K562 (cell line): Measurements from ENCODE around the gene TEAD3. TPM values are rescaled to one million over a fixed set of nuclear protein-coding genes. Genes with fewer than 3 reads are reported as not detected.
A peak's percentile ranks its signal among the peaks of the same experiment; 100 is the strongest.

ENCODE experiments used
- ATAC-seq: fragments of 200-7000 bp; cut with Tn5 transposase; 3 replicates; pipeline ENCODE4 v1.9.1; 2020; ENCODE audit warnings: moderate library complexity
- BruUV-seq: library from RNA; stranded (reverse); fragments of 400-500 nt; replicated peaks from 2 replicates; lab custom pipeline; 2021; lab: Mats Ljungman, UMichigan
- CTCF ChIA-PET: fragments of 300-600 bp; formaldehyde crosslinking; extraction: SDS; loops from one replicate; lab custom pipeline; 2021; ENCODE audit warnings: low intra/inter-chr PET ratio; lab: Yijun Ruan, JAX
- POLR2A ChIA-PET: fragments of 300-600, 350-650 bp; sonication (Branson Sonifier 250); formaldehyde crosslinking; extraction: SDS; loops from one replicate; lab custom pipeline; 2021; ENCODE audit warnings: antibody characterized with exemption, inconsistent platforms; lab: Yijun Ruan, JAX
- DNase-seq, 4 experiments: peaks; one replicate each; pipeline versions ENCODE4 v3.0.0 to v3.0.0-alpha.2; 2011 to 2018; ENCODE audit warnings: low spot score in 3 of 4, mixed read lengths in 3 of 4; ENCODE audit errors: extremely low read depth in 1 of 4
- FAIRE-seq: peaks from 2 replicates; lab custom pipeline; 2011; peaks lifted over from hg19 to GRCh38; lab: Jason Lieb, UNC
- H2AFZ ChIP-seq: 2 replicates; pipeline ENCODE4 v1.6.0; 2011; ENCODE audit warnings: low read depth, low read length, control low read depth, inconsistent platforms
- H3K27ac ChIP-seq: fragments of 200-600 bp; 3 replicates; pipeline ENCODE4 v1.8.0; 2011; ENCODE audit warnings: low read depth, mild to moderate bottlenecking, control low read depth, inconsistent platforms, low read length, moderate library complexity, mixed read lengths; ENCODE audit errors: extremely low read depth
- H3K27me3 ChIP-seq, 2 experiments: fragments of 300-600 bp in 1 of 2; 2 replicates in 1 of 2; 3 replicates in 1 of 2; pipeline versions ENCODE4 v1.6.0 to v1.8.0; 2011; ENCODE audit warnings: inconsistent platforms in 2 of 2, low read length in 2 of 2, mild to moderate bottlenecking in 1 of 2, mixed read lengths in 1 of 2, moderate library complexity in 1 of 2; ENCODE audit not compliant: control insufficient read depth in 2 of 2, insufficient read depth in 2 of 2
- H3K36me3 ChIP-seq: fragments of 300-600 bp; 3 replicates; pipeline ENCODE4 v1.8.0; 2011; ENCODE audit warnings: mild to moderate bottlenecking, low read length, inconsistent platforms; ENCODE audit not compliant: control insufficient read depth, insufficient read depth
- H3K4me1 ChIP-seq, 2 experiments: fragments of 200-600 bp in 1 of 2; replicated peaks in 1 of 2; 2 replicates in 1 of 2; 3 replicates in 1 of 2; pipeline versions ENCODE4 v1.5.1 to v1.8.0; 2011; ENCODE audit warnings: inconsistent platforms in 2 of 2, low read length in 2 of 2, mild to moderate bottlenecking in 1 of 2, mixed read lengths in 1 of 2, moderate library complexity in 1 of 2; ENCODE audit not compliant: control insufficient read depth in 2 of 2, insufficient read depth in 2 of 2
- H3K4me2 ChIP-seq: 2 replicates; pipeline ENCODE4 v1.6.1; 2011; ENCODE audit warnings: low read length, control low read depth, inconsistent platforms, mixed read lengths; ENCODE audit not compliant: insufficient read depth
- H3K4me3 ChIP-seq: fragments of 200-600 bp; sonication (generic), shearing (Covaris generic); 2 replicates; pipeline ENCODE4 v1.5.1; 2016; ENCODE audit warnings: control low read depth, inconsistent platforms
- H3K79me2 ChIP-seq: fragments of 200-600 bp; 3 replicates; pipeline ENCODE4 v1.8.0; 2011; ENCODE audit warnings: low read length, inconsistent platforms; ENCODE audit not compliant: control insufficient read depth, insufficient read depth
- H3K9ac ChIP-seq, 2 experiments: 2 replicates each; pipeline versions ENCODE4 v1.6.0 to v1.6.1; 2011; ENCODE audit warnings: low read depth in 2 of 2, low read length in 2 of 2, control low read depth in 1 of 2, inconsistent platforms in 1 of 2, mild to moderate bottlenecking in 1 of 2, mixed read lengths in 1 of 2; ENCODE audit not compliant: insufficient read depth in 1 of 2
- H3K9me1 ChIP-seq: one replicate; pipeline ENCODE4 v1.6.0; 2011; ENCODE audit warnings: inconsistent platforms, mild to moderate bottlenecking, low read length, moderate library complexity; ENCODE audit not compliant: control insufficient read depth, insufficient read depth
- H3K9me3 ChIP-seq: replicated peaks from 2 replicates; pipeline ENCODE4 v1.5.1; 2011; ENCODE audit warnings: low read depth, low read length, inconsistent platforms; ENCODE audit not compliant: control insufficient read depth, insufficient read depth
- H4K20me1 ChIP-seq: replicated peaks from 2 replicates; pipeline ENCODE4 v1.6.1; 2011; ENCODE audit warnings: low read length, inconsistent platforms, mixed read lengths; ENCODE audit not compliant: control insufficient read depth, insufficient read depth
- CBX3 ChIP-seq, 2 experiments: IDR thresholded peaks; 1 replicate in 1 of 2; 2 replicates in 1 of 2; pipeline ENCODE4 v1.6.1; 2012; ENCODE audit warnings: inconsistent platforms in 2 of 2, low read length in 2 of 2, borderline replicate concordance in 1 of 2, control low read depth in 1 of 2
- HDAC2 ChIP-seq: fragments of 450-650 bp; IDR thresholded peaks from 2 replicates; pipeline ENCODE4 v1.6.1; 2016; ENCODE audit warnings: mild to moderate bottlenecking
- MEF2D ChIP-seq: conservative IDR thresholded peaks from 2 replicates; pipeline ENCODE4 v1.6.1; 2016; ENCODE audit warnings: low read depth, missing genetic modification characterization, missing compliant biosample characterization
- MEIS2 ChIP-seq: fragments of 450-650 bp; IDR thresholded peaks from 2 replicates; pipeline ENCODE4 v1.6.1; 2014; ENCODE audit warnings: mild to moderate bottlenecking; ENCODE audit not compliant: partially characterized antibody
- MITF ChIP-seq: IDR thresholded peaks from 2 replicates; pipeline ENCODE4 v1.6.1; 2014; ENCODE audit warnings: antibody characterized with exemption
- ZC3H4 ChIP-seq: sonication (generic); formaldehyde crosslinking; IDR thresholded peaks from 2 replicates; pipeline ENCODE4 v1.9.0; 2021; ENCODE audit warnings: missing genetic modification reagents, borderline replicate concordance
- ZNF232 ChIP-seq: sonication (generic); formaldehyde crosslinking; IDR thresholded peaks from 2 replicates; pipeline ENCODE4 v1.8.0; 2022; ENCODE audit warnings: mild to moderate bottlenecking, missing genetic modification reagents
- ZNF407 ChIP-seq: fragments of 450-650 bp; IDR thresholded peaks from 2 replicates; pipeline ENCODE4 v1.6.1; 2016; ENCODE audit warnings: low read depth
- WGBS: fragments of 100-300 bp; shearing (Covaris generic); methylation state at CpG from one replicate; pipeline ENCODE4 v1.1.6; 2016; ENCODE audit warnings: low coverage, mixed read lengths; ENCODE audit not compliant: insufficient coverage; ENCODE audit errors: missing lambda C conversion rate; 5-methylcytosine and 5-hydroxymethylcytosine counted together
- in situ Hi-C: fragments of 300-500 bp; cut with MboI; formaldehyde crosslinking; loops from 4 replicates; pipeline ENCODE4 v1.15.0; 2018; ENCODE audit warnings: inconsistent platforms, mixed read lengths
- intact Hi-C: fragments of 100-400 bp; cut with micrococcal nuclease; formaldehyde crosslinking; loops from 2 replicates; pipeline ENCODE4 v1.14.2; 2022
- polyA plus RNA-seq, 8 experiments: library from polyadenylated mRNA; depleted of rRNA in 4 of 8; stranded (reverse) in 5 of 8; unstranded in 3 of 8; fragments of >200 nt; fragmentation: Nextera tagmentation in 2 of 8; fragmentation: Illumina TruSeq in 1 of 8; extraction: Ambion mirVana in 2 of 8; extraction: Trizol in 1 of 8; gene quantifications; 2 replicates each; pipeline versions ENCODE4 v1.2.1 to v1.2.3, GENCODE V29; 2011 to 2014; ENCODE audit warnings: inconsistent platforms in 1 of 8, missing spikeins in 1 of 8
- total RNA-seq, 7 experiments: library from RNA; depleted of rRNA in 6 of 7; stranded (reverse); fragments of >200 nt in 6 of 7; fragmentation: Illumina TruSeq in 2 of 7; extraction: Trizol in 2 of 7; gene quantifications; 2 replicates each; pipeline versions ENCODE4 v1.2.1 to v1.2.3, GENCODE V29; 2011 to 2021; ENCODE audit warnings: low replicate concordance in 1 of 7
- TF ChIP-seq, protein P1 (sequence below): sonication (generic); formaldehyde crosslinking; IDR thresholded peaks from 2 replicates; pipeline ENCODE4 v1.8.1; 2023; ENCODE audit warnings: mild to moderate bottlenecking, missing genetic modification reagents

Gene TEAD3
- total and polyA plus RNA-seq, 9 of the 15 experiments (the other 6 are each of a cell fraction or from before 2014, with no cell fraction given), result 0.63 to 13.2 (median 3.3) TPM

DNA sequence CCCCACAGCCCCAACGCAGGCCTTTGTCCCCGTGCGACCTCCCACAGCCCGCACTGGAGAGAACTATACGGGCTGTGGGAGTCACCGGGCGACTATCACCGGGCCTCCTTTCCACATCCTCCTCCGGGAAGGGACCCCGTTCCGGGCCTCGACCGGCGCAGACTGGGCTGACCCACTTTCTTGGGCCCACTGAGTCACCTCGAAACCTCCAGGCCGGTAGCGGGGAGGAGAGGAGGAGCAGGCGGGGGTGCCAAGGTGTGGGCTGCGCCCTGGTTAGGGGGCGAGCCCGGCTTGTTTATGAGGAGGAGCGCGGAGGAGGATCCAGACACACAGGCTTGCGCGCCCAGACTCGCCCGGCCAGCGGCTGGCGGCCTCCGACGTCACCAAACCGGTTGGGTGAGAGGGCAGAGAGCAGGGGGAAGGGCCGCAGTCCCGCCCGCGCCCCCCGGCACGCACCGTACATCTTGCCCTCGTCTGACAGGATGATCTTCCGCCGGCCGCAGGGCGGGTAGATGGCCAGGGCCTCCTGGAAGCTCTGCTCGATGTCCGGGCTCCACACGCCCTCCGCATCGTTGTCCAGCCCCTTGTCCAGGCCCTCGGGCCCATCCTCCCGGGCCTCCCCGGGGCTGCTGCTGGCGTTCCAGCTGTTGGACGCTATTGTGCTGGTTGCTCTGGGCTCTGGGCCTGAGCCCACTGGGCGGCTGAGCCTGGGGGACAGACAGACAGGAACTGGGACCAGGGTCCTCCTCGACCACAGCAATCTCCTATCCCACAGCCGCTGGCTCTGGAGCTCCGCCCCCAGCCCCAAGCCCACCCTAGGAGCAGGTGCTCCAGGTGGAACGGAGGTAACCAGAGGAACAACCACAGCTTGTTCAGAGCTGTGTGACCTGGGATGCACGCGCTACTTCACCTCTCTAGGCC lies 10.6 kb downstream of the TEAD3 start:
- no TSS peak for BruUV-seq

More for the DNA sequence above, 10.6 kb downstream of the TEAD3 start:
- no peaks in the 10 kb centered on the region for H3K9me1 ChIP-seq
- peak overlapping the region in 1 of 2 experiments; percentile 70; a peak in 2 of 4 replicates for H3K9ac ChIP-seq
- TF ChIP-seq ZNF232 (no peak), ZNF407 (no peak), ZC3H4 (CRISPR knock-in tag) (no peak), CBX3 (IDR thresholded peaks at IDR 0.05; ENCODE audit: borderline replicate concordance in 1 of 2, low read length in 2 of 2) (no peak), HDAC2 (no peak), MITF (no peak), MEIS2 (no peak), MEF2D (no peak)
- TF ChIP-seq, protein P1, sequence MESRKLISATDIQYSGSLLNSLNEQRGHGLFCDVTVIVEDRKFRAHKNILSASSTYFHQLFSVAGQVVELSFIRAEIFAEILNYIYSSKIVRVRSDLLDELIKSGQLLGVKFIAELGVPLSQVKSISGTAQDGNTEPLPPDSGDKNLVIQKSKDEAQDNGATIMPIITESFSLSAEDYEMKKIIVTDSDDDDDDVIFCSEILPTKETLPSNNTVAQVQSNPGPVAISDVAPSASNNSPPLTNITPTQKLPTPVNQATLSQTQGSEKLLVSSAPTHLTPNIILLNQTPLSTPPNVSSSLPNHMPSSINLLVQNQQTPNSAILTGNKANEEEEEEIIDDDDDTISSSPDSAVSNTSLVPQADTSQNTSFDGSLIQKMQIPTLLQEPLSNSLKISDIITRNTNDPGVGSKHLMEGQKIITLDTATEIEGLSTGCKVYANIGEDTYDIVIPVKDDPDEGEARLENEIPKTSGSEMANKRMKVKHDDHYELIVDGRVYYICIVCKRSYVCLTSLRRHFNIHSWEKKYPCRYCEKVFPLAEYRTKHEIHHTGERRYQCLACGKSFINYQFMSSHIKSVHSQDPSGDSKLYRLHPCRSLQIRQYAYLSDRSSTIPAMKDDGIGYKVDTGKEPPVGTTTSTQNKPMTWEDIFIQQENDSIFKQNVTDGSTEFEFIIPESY (CRISPR knock-in tag), result peak; percentile 92
- WGBS, result 84% methylated on average over 47 of the region's 61 CpGs
- no peaks in the 10 kb centered on the region for H3K9me3 ChIP-seq
- peaks cover 43 to 50% of the 10 kb centered on the region in 2 experiments for H3K4me1 ChIP-seq
- H3K4me2 ChIP-seq, result no peak overlapping the region
- peaks cover 10% of the 10 kb centered on the region; the same call in 1 of the 3 replicates for H3K79me2 ChIP-seq
- no peaks in the 10 kb centered on the region for H3K27me3 ChIP-seq
- H2AFZ ChIP-seq, result no peak overlapping the region
- H4K20me1 ChIP-seq, result peaks cover 8% of the 10 kb centered on the region; the same call in 1 of the 2 replicates
- POLR2A ChIA-PET, result interaction anchor here (0.6 to 9.5 kb wide), 4 partner anchors 10 to 19 kb away, joined by 3 to 167 read pairs (median 4); partner anchors contain the start of genes RPL10A and TEAD3
- DNase-seq (no peak), ATAC-seq (no peak), FAIRE-seq (no peak)
- no peaks in the 10 kb centered on the region; the same call in 2 of the 3 replicates for H3K36me3 ChIP-seq
- no peak overlapping the region for H3K4me3 ChIP-seq
- no peak overlapping the region for H3K27ac ChIP-seq
- intact Hi-C loops, result no loop called here
- CTCF ChIA-PET, result no interaction called here
- in situ Hi-C loops, result no loop called here
